A549 (cell line): ENCODE measurements around the gene FSTL4. TPM values are rescaled to one million over a fixed set of nuclear protein-coding genes. Genes with fewer than 3 reads are reported as not detected.

Source experiments
- ATAC-seq, 2 experiments: fragments of 200-7000 bp in 1 of 2; fragments of >200 bp in 1 of 2; cut with Nextera tagmentation in 1 of 2; cut with Tn5 transposase in 1 of 2; 3 replicates each; pipeline versions ENCODE4 v1.8.0 to v1.9.1; 2018 to 2020; ENCODE audit warnings: mild to moderate bottlenecking in 1 of 2, moderate library complexity in 1 of 2
- CTCF ChIA-PET: fragments of 300-600 bp; sonication (Branson Sonifier 250); formaldehyde crosslinking; extraction: SDS; loops from one replicate; lab custom pipeline; 2021; ENCODE audit warnings: antibody characterized with exemption, inconsistent platforms; lab: Yijun Ruan, JAX
- POLR2A ChIA-PET: fragments of 350-600 bp; formaldehyde crosslinking; extraction: SDS; loops from one replicate; lab custom pipeline; 2021; ENCODE audit warnings: antibody characterized with exemption, inconsistent platforms; lab: Yijun Ruan, JAX
- DNase-seq, 2 experiments: peaks; one replicate each; pipeline versions ENCODE4 v3.0.0 to v3.0.0-alpha.2; 2011 to 2016; ENCODE audit warnings: low read depth in 1 of 2, low spot score in 1 of 2
- FAIRE-seq: peaks from 2 replicates; lab custom pipeline; 2011; peaks lifted over from hg19 to GRCh38; lab: Jason Lieb, UNC
- H3K27ac ChIP-seq, 2 experiments: fragments of >200 bp; sonication (Bioruptor Twin); formaldehyde crosslinking; 3 replicates each; pipeline ENCODE4 v1.5.1; 2016 to 2017
- H3K4me1 ChIP-seq: fragments of >200 bp; sonication (Bioruptor Twin); formaldehyde crosslinking; 3 replicates; pipeline ENCODE4 v1.6.1; 2016
- H3K4me2 ChIP-seq: fragments of >200 bp; sonication (Bioruptor Twin); formaldehyde crosslinking; 3 replicates; pipeline ENCODE4 v1.6.1; 2016
- H3K4me3 ChIP-seq: fragments of >200 bp; sonication (Bioruptor Twin); formaldehyde crosslinking; 3 replicates; pipeline ENCODE4 v1.5.1; 2016
- H3K9me3 ChIP-seq: fragments of >200 bp; sonication (Bioruptor Twin); formaldehyde crosslinking; 3 replicates; pipeline ENCODE4 v1.6.1; 2016
- FOSB ChIP-seq: fragments of 250-450 bp; sonication (Bioruptor Pico); IDR thresholded peaks from 2 replicates; pipeline ENCODE4 v1.5.0; 2020; ENCODE audit warnings: mild to moderate bottlenecking, moderate library complexity
- GATA3 ChIP-seq: IDR thresholded peaks from 2 replicates; pipeline ENCODE4 v1.6.1; 2012; ENCODE audit warnings: borderline replicate concordance
- HOXA7 ChIP-seq: fragments of 250-450 bp; sonication (Bioruptor Pico); IDR thresholded peaks from 2 replicates; pipeline ENCODE4 v1.5.0; 2020; ENCODE audit warnings: mild to moderate bottlenecking, moderate library complexity
- JUN ChIP-seq, 2 experiments: fragments of >200 bp; sonication (Bioruptor Twin); formaldehyde crosslinking; IDR thresholded peaks; 2 replicates in 1 of 2; 3 replicates in 1 of 2; pipeline ENCODE4 v1.6.1; 2016 to 2017
- MAZ ChIP-seq: fragments of 150-350 bp; IDR thresholded peaks from 2 replicates; pipeline ENCODE4 v1.6.1; 2014; ENCODE audit warnings: antibody characterized with exemption, low read depth, low read length, borderline replicate concordance
- MYC ChIP-seq: IDR thresholded peaks from 2 replicates; pipeline ENCODE4 v1.6.1; 2012; ENCODE audit warnings: mild to moderate bottlenecking, inconsistent platforms, low read length, improper control_type of control experiment, borderline replicate concordance
- RCOR1 ChIP-seq: fragments of 150-350 bp; IDR thresholded peaks from 2 replicates; pipeline ENCODE4 v1.6.1; 2014; ENCODE audit warnings: antibody characterized with exemption, low read length, low read depth
- RFX5 ChIP-seq: fragments of 450-650 bp; IDR thresholded peaks from 2 replicates; pipeline ENCODE4 v1.7.1; 2014; ENCODE audit warnings: antibody characterized with exemption, mild to moderate bottlenecking, moderate library complexity
- ZFP36 ChIP-seq: fragments of 450-650 bp; IDR thresholded peaks from 2 replicates; pipeline ENCODE4 v1.6.1; 2014; ENCODE audit warnings: borderline replicate concordance; ENCODE audit not compliant: partially characterized antibody
- ZSCAN20 ChIP-seq: fragments of 250-450 bp; sonication (Bioruptor Pico); IDR thresholded peaks from 2 replicates; pipeline ENCODE4 v1.8.0; 2022; ENCODE audit warnings: mild to moderate bottlenecking, moderate library complexity
- WGBS: methylation state at CpG from one replicate; pipeline ENCODE4 v1.1.6; 2017; ENCODE audit errors: missing lambda C conversion rate; 5-methylcytosine and 5-hydroxymethylcytosine counted together
- polyA plus RNA-seq, 4 experiments: library from polyadenylated mRNA; depleted of rRNA in 3 of 4; stranded (reverse); fragments of >200 nt; fragmentation: RNase III in 1 of 4; extraction: RNeasy Plus Mini Kit Qiagen cat#74134 plus additional on column Dnase treatment in 1 of 4; gene quantifications; 2 replicates in 3 of 4; 3 replicates in 1 of 4; pipeline ENCODE4 v1.2.3, GENCODE V29; 2011 to 2017
- TF ChIP-seq, protein P1 (sequence below): fragments of 250-450 bp; sonication (Bioruptor Pico); IDR thresholded peaks from 2 replicates; pipeline ENCODE4 v1.5.0; 2021; ENCODE audit warnings: mild to moderate bottlenecking, moderate library complexity, borderline replicate concordance
- TF ChIP-seq, protein P2 (sequence below): IDR thresholded peaks from 2 replicates; pipeline ENCODE4 v1.6.1; 2012
- TF ChIP-seq, protein P3 (sequence below): fragments of >200 bp; sonication (Bioruptor Twin); formaldehyde crosslinking; IDR thresholded peaks from 3 replicates; pipeline ENCODE4 v1.6.1; 2016
- TF ChIP-seq, protein P4 (sequence below): IDR thresholded peaks from 2 replicates; pipeline ENCODE4 v1.6.1; 2012; ENCODE audit warnings: low read depth, borderline replicate concordance
- TF ChIP-seq, protein P5 (sequence below): fragments of 150-350 bp; IDR thresholded peaks from 2 replicates; pipeline ENCODE4 v1.6.1; 2014; ENCODE audit warnings: low read depth, mild to moderate bottlenecking, low read length
- TF ChIP-seq, protein P6 (sequence below): fragments of 200-600 bp; sonication (generic); IDR thresholded peaks from 2 replicates; pipeline ENCODE4 v1.6.1; 2016; ENCODE audit warnings: antibody characterized with exemption, mild to moderate bottlenecking, moderate library complexity

Gene FSTL4
- polyA plus RNA-seq, 2 of the 4 experiments (the other 2 are of a cell fraction), result 1.6 to 1.8 TPM

DNA sequence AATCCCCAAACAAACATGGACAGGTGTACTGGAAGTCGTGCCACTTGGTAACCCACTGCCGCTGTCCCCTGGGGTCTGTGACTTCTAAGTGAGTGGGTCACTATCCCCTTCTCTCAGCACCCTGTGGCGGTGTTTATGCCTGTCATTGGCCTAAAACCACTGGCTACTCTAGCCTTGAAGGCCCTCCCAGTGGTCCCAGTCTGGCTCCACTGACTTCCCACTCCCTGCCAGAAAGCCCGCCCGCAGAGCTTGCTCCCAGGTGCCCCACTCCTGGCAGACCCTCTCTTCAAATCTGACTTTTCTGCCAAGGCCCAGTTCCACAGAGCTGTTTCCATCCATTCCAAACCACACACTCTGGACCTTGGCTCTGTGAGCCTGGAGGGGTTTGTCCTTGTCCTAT, 286.0 kb downstream of the FSTL4 start:
- FAIRE-seq (no peak), DNase-seq (no peak)
- no peak overlapping the region for H3K4me2 ChIP-seq
- H3K9me3 ChIP-seq, result no peaks in the 10 kb centered on the region
- CTCF ChIA-PET, result interaction anchor here (0.5 to 2.6 kb wide), 4 partner anchors 9 to 79 kb away, joined by 3 to 6 read pairs (median 4); no protein-coding TSS in a partner anchor
- 75% methylated on average over 5 of the region's 5 CpGs for WGBS
- no peak overlapping the region for H3K27ac ChIP-seq
- no peaks in the 10 kb centered on the region for H3K4me1 ChIP-seq
- TF ChIP-seq, protein P1, sequence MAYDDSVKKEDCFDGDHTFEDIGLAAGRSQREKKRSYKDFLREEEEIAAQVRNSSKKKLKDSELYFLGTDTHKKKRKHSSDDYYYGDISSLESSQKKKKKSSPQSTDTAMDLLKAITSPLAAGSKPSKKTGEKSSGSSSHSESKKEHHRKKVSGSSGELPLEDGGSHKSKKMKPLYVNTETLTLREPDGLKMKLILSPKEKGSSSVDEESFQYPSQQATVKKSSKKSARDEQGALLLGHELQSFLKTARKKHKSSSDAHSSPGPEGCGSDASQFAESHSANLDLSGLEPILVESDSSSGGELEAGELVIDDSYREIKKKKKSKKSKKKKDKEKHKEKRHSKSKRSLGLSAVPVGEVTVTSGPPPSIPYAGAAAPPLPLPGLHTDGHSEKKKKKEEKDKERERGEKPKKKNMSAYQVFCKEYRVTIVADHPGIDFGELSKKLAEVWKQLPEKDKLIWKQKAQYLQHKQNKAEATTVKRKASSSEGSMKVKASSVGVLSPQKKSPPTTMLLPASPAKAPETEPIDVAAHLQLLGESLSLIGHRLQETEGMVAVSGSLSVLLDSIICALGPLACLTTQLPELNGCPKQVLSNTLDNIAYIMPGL, result no peak
- no peak for TF ChIP-seq HOXA7 (CRISPR knock-in tag)
- TF ChIP-seq MYC, result no peak
- no peak for TF ChIP-seq GATA3
- TF ChIP-seq, protein P2, sequence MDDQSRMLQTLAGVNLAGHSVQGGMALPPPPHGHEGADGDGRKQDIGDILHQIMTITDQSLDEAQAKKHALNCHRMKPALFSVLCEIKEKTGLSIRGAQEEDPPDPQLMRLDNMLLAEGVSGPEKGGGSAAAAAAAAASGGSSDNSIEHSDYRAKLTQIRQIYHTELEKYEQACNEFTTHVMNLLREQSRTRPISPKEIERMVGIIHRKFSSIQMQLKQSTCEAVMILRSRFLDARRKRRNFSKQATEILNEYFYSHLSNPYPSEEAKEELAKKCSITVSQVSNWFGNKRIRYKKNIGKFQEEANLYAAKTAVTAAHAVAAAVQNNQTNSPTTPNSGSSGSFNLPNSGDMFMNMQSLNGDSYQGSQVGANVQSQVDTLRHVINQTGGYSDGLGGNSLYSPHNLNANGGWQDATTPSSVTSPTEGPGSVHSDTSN, result no peak
- TF ChIP-seq, protein P3, sequence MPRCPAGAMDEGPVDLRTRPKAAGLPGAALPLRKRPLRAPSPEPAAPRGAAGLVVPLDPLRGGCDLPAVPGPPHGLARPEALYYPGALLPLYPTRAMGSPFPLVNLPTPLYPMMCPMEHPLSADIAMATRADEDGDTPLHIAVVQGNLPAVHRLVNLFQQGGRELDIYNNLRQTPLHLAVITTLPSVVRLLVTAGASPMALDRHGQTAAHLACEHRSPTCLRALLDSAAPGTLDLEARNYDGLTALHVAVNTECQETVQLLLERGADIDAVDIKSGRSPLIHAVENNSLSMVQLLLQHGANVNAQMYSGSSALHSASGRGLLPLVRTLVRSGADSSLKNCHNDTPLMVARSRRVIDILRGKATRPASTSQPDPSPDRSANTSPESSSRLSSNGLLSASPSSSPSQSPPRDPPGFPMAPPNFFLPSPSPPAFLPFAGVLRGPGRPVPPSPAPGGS, result no peak
- TF ChIP-seq ZSCAN20 (CRISPR knock-in tag), result no peak
- TF ChIP-seq, protein P4, sequence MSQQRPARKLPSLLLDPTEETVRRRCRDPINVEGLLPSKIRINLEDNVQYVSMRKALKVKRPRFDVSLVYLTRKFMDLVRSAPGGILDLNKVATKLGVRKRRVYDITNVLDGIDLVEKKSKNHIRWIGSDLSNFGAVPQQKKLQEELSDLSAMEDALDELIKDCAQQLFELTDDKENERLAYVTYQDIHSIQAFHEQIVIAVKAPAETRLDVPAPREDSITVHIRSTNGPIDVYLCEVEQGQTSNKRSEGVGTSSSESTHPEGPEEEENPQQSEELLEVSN, result no peak
- TF ChIP-seq, all 56 proteins: peak for 0
- no peak for ATAC-seq
- H3K4me3 ChIP-seq, result no peak overlapping the region
- POLR2A ChIA-PET, result no interaction called here

DNA sequence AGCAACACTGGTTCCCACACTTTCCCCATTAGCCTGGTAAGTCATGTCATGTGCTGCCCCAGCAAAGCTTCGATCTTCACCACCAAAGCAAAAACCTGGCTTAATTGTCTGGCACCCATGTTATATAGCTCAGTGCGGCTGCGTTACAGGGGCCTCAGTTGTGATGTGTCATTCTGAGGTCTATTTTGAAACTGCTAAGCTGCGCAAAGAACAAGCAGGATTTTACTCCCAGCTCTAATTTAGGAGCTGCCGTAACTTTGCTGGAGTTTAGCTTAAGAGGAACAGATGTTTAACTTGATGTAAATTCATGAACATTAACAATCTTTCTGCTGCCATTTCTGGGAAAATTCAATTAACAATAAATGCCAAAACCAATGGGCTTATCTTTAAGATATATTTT, 286.5 kb downstream of the FSTL4 start:
- FAIRE-seq (no peak), DNase-seq (no peak), ATAC-seq (no peak)
- 91% methylated on average over 5 of the region's 5 CpGs for WGBS
- H3K27ac ChIP-seq, result no peak overlapping the region
- no peaks in the 10 kb centered on the region for H3K9me3 ChIP-seq
- ChIA-PET POLR2A (no interaction called here), CTCF (interaction anchor here (0.5 to 2.6 kb wide), 4 partner anchors 10 to 78 kb away, joined by 3 to 6 read pairs (median 4); no protein-coding TSS in a partner anchor)
- TF ChIP-seq MYC (no peak), HOXA7 (CRISPR knock-in tag) (no peak), RFX5 (no peak), ZFP36 (no peak), MAZ (no peak), RCOR1 (no peak), FOSB (CRISPR knock-in tag) (no peak), JUN (IDR thresholded peaks at IDR 0.05) (no peak)
- TF ChIP-seq, protein P5, sequence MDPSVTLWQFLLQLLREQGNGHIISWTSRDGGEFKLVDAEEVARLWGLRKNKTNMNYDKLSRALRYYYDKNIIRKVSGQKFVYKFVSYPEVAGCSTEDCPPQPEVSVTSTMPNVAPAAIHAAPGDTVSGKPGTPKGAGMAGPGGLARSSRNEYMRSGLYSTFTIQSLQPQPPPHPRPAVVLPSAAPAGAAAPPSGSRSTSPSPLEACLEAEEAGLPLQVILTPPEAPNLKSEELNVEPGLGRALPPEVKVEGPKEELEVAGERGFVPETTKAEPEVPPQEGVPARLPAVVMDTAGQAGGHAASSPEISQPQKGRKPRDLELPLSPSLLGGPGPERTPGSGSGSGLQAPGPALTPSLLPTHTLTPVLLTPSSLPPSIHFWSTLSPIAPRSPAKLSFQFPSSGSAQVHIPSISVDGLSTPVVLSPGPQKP, result no peak
- TF ChIP-seq, protein P6, sequence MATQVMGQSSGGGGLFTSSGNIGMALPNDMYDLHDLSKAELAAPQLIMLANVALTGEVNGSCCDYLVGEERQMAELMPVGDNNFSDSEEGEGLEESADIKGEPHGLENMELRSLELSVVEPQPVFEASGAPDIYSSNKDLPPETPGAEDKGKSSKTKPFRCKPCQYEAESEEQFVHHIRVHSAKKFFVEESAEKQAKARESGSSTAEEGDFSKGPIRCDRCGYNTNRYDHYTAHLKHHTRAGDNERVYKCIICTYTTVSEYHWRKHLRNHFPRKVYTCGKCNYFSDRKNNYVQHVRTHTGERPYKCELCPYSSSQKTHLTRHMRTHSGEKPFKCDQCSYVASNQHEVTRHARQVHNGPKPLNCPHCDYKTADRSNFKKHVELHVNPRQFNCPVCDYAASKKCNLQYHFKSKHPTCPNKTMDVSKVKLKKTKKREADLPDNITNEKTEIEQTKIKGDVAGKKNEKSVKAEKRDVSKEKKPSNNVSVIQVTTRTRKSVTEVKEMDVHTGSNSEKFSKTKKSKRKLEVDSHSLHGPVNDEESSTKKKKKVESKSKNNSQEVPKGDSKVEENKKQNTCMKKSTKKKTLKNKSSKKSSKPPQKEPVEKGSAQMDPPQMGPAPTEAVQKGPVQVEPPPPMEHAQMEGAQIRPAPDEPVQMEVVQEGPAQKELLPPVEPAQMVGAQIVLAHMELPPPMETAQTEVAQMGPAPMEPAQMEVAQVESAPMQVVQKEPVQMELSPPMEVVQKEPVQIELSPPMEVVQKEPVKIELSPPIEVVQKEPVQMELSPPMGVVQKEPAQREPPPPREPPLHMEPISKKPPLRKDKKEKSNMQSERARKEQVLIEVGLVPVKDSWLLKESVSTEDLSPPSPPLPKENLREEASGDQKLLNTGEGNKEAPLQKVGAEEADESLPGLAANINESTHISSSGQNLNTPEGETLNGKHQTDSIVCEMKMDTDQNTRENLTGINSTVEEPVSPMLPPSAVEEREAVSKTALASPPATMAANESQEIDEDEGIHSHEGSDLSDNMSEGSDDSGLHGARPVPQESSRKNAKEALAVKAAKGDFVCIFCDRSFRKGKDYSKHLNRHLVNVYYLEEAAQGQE, result no peak
- H3K4me1 ChIP-seq, result no peaks in the 10 kb centered on the region
- no peak overlapping the region for H3K4me2 ChIP-seq
- H3K4me3 ChIP-seq, result no peak overlapping the region
